ENCODE measurements around the gene LRP5. TPM values are rescaled to one million over a fixed set of nuclear protein-coding genes. Genes with fewer than 3 reads are reported as not detected.
"Not testable (repeated sequence)": the region's sequence is repeated elsewhere in the genome, so short reads cannot be mapped to it uniquely, and the experiment has no call there.

LRP5 gene
- polyA plus RNA-seq, 3 donors from 2014 or later: 0.03 to 1.2 (median 0.66) TPM

GRCh38 chr11:68387840-68388239 lies 75.4 kb downstream of the LRP5 start:
- Mint-ChIP-seq H3K9me3 (no peaks in the 10 kb centered on the region), H3K36me3 (no peaks in the 10 kb centered on the region), H3K4me1 (no peaks in the 10 kb centered on the region), H3K27ac (no peak overlapping the region), H3K4me3 (no peak overlapping the region), H3K27me3 (ENCODE audit: low read depth in 3 of 3) (peaks cover 0 to 3% (median 0%) of the 10 kb centered on the region in 3 donors)
- DNase-seq: no peak

GRCh38 chr11:68388595-68389198 lies 76.3 kb downstream of the LRP5 start:
- no peak for DNase-seq
- no peaks in the 10 kb centered on the region for H3K36me3 Mint-ChIP-seq
- H3K4me3 Mint-ChIP-seq: no peak overlapping the region
- H3K27ac Mint-ChIP-seq: no peak overlapping the region
- H3K4me1 Mint-ChIP-seq: no peaks in the 10 kb centered on the region
- no peaks in the 10 kb centered on the region for H3K9me3 Mint-ChIP-seq
- peaks cover 0 to 5% (median 0%) of the 10 kb centered on the region in 3 donors for H3K27me3 Mint-ChIP-seq (ENCODE audit: low read depth in 3 of 3)

GRCh38 chr11:68390315-68390714 lies 77.9 kb downstream of the LRP5 start:
- Mint-ChIP-seq H3K9me3 (no peaks in the 10 kb centered on the region), H3K27me3 (ENCODE audit: low read depth in 3 of 3) (peaks cover 1 to 7% (median 2%) of the 10 kb centered on the region in 3 donors), H3K36me3 (no peaks in the 10 kb centered on the region), H3K4me3 (no peak overlapping the region), H3K27ac (no peak overlapping the region), H3K4me1 (no peaks in the 10 kb centered on the region)
- DNase-seq: no peak

GRCh38 chr11:68392822-68393221 lies 80.4 kb downstream of the LRP5 start:
- Mint-ChIP-seq H3K27ac (no peak overlapping the region), H3K4me3 (no peak overlapping the region), H3K27me3 (ENCODE audit: low read depth in 3 of 3) (peaks cover 2 to 4% (median 4%) of the 10 kb centered on the region in 3 donors), H3K4me1 (no peaks in the 10 kb centered on the region), H3K36me3 (no peaks in the 10 kb centered on the region), H3K9me3 (no peaks in the 10 kb centered on the region)
- no peak for DNase-seq

- no peak overlapping the region for H3K4me3 Mint-ChIP-seq
- no peaks in the 10 kb centered on the region for H3K36me3 Mint-ChIP-seq
- DNase-seq: no peak
- no peaks in the 10 kb centered on the region for H3K4me1 Mint-ChIP-seq
- peaks cover 2 to 7% (median 4%) of the 10 kb centered on the region in 3 donors for H3K27me3 Mint-ChIP-seq (ENCODE audit: low read depth in 3 of 3)
- H3K9me3 Mint-ChIP-seq: no peaks in the 10 kb centered on the region
- no peak overlapping the region for H3K27ac Mint-ChIP-seq
These were observed 84.1 kb downstream of the LRP5 start for GRCh38 chr11:68396516-68396915.

- Mint-ChIP-seq H3K4me1 (no peaks in the 10 kb centered on the region), H3K27ac (no peak overlapping the region)
These were observed 84.9 kb downstream of the LRP5 start for GRCh38 chr11:68397256-68397655.

GRCh38 chr11:68398995-68399851 lies 86.8 kb downstream of the LRP5 start:
- Mint-ChIP-seq H3K27ac (no peak overlapping the region), H3K9me3 (no peaks in the 10 kb centered on the region)
- no peak for DNase-seq

More at GRCh38 chr11:68397256-68397655, 84.9 kb downstream of the LRP5 start:
- peaks cover 2 to 7% (median 4%) of the 10 kb centered on the region in 3 donors for H3K27me3 Mint-ChIP-seq (ENCODE audit: low read depth in 3 of 3)
- DNase-seq: no peak
- H3K36me3 Mint-ChIP-seq: no peaks in the 10 kb centered on the region
- H3K4me3 Mint-ChIP-seq: no peak overlapping the region
- no peaks in the 10 kb centered on the region for H3K9me3 Mint-ChIP-seq

GRCh38 chr11:68399916-68400315 lies 87.5 kb downstream of the LRP5 start:
- DNase-seq: no peak
- Mint-ChIP-seq H3K27me3 (ENCODE audit: low read depth in 3 of 3) (peaks cover 0 to 7% (median 2%) of the 10 kb centered on the region in 3 donors), H3K4me1 (no peaks in the 10 kb centered on the region), H3K4me3 (no peak overlapping the region), H3K36me3 (no peaks in the 10 kb centered on the region), H3K27ac (no peak overlapping the region), H3K9me3 (no peaks in the 10 kb centered on the region)

More at GRCh38 chr11:68398995-68399851, 86.8 kb downstream of the LRP5 start:
- H3K4me1 Mint-ChIP-seq: no peaks in the 10 kb centered on the region
- H3K27me3 Mint-ChIP-seq (ENCODE audit: low read depth in 3 of 3): peaks cover 2 to 7% (median 2%) of the 10 kb centered on the region in 3 donors
- no peaks in the 10 kb centered on the region for H3K36me3 Mint-ChIP-seq
- H3K4me3 Mint-ChIP-seq: no peak overlapping the region

GRCh38 chr11:68400584-68400983 lies 88.2 kb downstream of the LRP5 start:
- H3K36me3 Mint-ChIP-seq; H3K27ac Mint-ChIP-seq; H3K4me3 Mint-ChIP-seq; H3K9me3 Mint-ChIP-seq; DNase-seq; H3K4me1 Mint-ChIP-seq; H3K27me3 Mint-ChIP-seq (ENCODE audit: low read depth in 3 of 3): not testable (repeated sequence)

- H3K4me3 Mint-ChIP-seq: no peak overlapping the region
- DNase-seq: no peak
- no peaks in the 10 kb centered on the region for H3K9me3 Mint-ChIP-seq
- H3K36me3 Mint-ChIP-seq: no peaks in the 10 kb centered on the region
- H3K27me3 Mint-ChIP-seq (ENCODE audit: low read depth in 3 of 3): peaks cover 0 to 5% (median 0%) of the 10 kb centered on the region in 3 donors
- H3K4me1 Mint-ChIP-seq: no peaks in the 10 kb centered on the region
- H3K27ac Mint-ChIP-seq: no peak overlapping the region
These were observed 89.5 kb downstream of the LRP5 start for GRCh38 chr11:68401856-68402255.

GRCh38 chr11:68402355-68403031 lies 90.1 kb downstream of the LRP5 start:
- no peak for DNase-seq
- H3K4me1 Mint-ChIP-seq: no peaks in the 10 kb centered on the region
- no peak overlapping the region for H3K27ac Mint-ChIP-seq

GRCh38 chr11:68403424-68403823 lies 91.0 kb downstream of the LRP5 start:
- H3K9me3 Mint-ChIP-seq: no peaks in the 10 kb centered on the region
- DNase-seq: no peak
- no peak overlapping the region for H3K4me3 Mint-ChIP-seq
- H3K36me3 Mint-ChIP-seq: no peaks in the 10 kb centered on the region
- no peak overlapping the region for H3K27ac Mint-ChIP-seq
- H3K27me3 Mint-ChIP-seq (ENCODE audit: low read depth in 3 of 3): no peaks in the 10 kb centered on the region
- H3K4me1 Mint-ChIP-seq: no peaks in the 10 kb centered on the region

More at GRCh38 chr11:68402355-68403031, 90.1 kb downstream of the LRP5 start:
- Mint-ChIP-seq H3K36me3 (no peaks in the 10 kb centered on the region), H3K4me3 (no peak overlapping the region), H3K9me3 (no peaks in the 10 kb centered on the region), H3K27me3 (ENCODE audit: low read depth in 3 of 3) (peaks cover 0 to 5% (median 0%) of the 10 kb centered on the region in 3 donors)

- H3K4me1 Mint-ChIP-seq: no peaks in the 10 kb centered on the region
- no peak for DNase-seq
- H3K4me3 Mint-ChIP-seq: no peak overlapping the region
- no peak overlapping the region for H3K27ac Mint-ChIP-seq
- H3K27me3 Mint-ChIP-seq (ENCODE audit: low read depth in 3 of 3): no peaks in the 10 kb centered on the region
- no peaks in the 10 kb centered on the region for H3K9me3 Mint-ChIP-seq
- H3K36me3 Mint-ChIP-seq: no peaks in the 10 kb centered on the region
These were observed 91.4 kb downstream of the LRP5 start for GRCh38 chr11:68403831-68404230.

Data from immature natural killer cell (primary cell).